Endothelial cell of umbilical vein (primary cell): ENCODE measurements around the gene KMT2C. TPM values are rescaled to one million over a fixed set of nuclear protein-coding genes. Genes with fewer than 3 reads are reported as not detected.

Experiments used
- BruUV-seq: library from RNA; stranded (reverse); fragments of 400-500 nt; replicated peaks from 2 replicates; lab custom pipeline; 2021; lab: Mats Ljungman, UMichigan
- CTCF ChIA-PET: fragments of 300-600, 350-600 bp; sonication (Branson Sonifier 250); formaldehyde crosslinking; loops from one replicate; lab custom pipeline; 2021; ENCODE audit warnings: antibody characterized with exemption, inconsistent platforms; lab: Charles Lee
- POLR2A ChIA-PET: fragments of 300-600, 350-600 bp; sonication (Branson Sonifier 250); formaldehyde crosslinking; loops from one replicate; lab custom pipeline; 2021; ENCODE audit warnings: antibody characterized with exemption, inconsistent platforms; lab: Charles Lee
- DNase-seq: peaks from one replicate; pipeline ENCODE4 v3.0.0-alpha.2; 2011; ENCODE audit warnings: low read depth, low spot score
- FAIRE-seq: peaks from 2 replicates; lab custom pipeline; 2011; peaks lifted over from hg19 to GRCh38; lab: Jason Lieb, UNC
- H2AFZ ChIP-seq: 2 replicates; pipeline ENCODE4 v1.6.0; 2012; ENCODE audit warnings: low read depth, low read length, control low read depth, inconsistent platforms
- H3K27ac ChIP-seq: 2 replicates; pipeline ENCODE4 v1.5.1; 2011; ENCODE audit warnings: low read depth, mild to moderate bottlenecking, control low read depth, low read length, moderate library complexity; ENCODE audit not compliant: insufficient read depth
- H3K27me3 ChIP-seq, 2 experiments: 2 replicates each; pipeline versions ENCODE4 v1.6.0 to v1.6.1; 2011; ENCODE audit warnings: low read length in 2 of 2, mixed read lengths in 1 of 2; ENCODE audit not compliant: control insufficient read depth in 2 of 2, insufficient read depth in 2 of 2
- H3K36me3 ChIP-seq, 2 experiments: 2 replicates in 1 of 2; 3 replicates in 1 of 2; pipeline ENCODE4 v1.5.1; 2011; ENCODE audit warnings: low read length in 2 of 2, mild to moderate bottlenecking in 1 of 2, moderate library complexity in 1 of 2; ENCODE audit not compliant: control insufficient read depth in 2 of 2, insufficient read depth in 2 of 2; ENCODE audit errors: extremely low read depth in 1 of 2
- H3K4me1 ChIP-seq: 3 replicates; pipeline ENCODE4 v1.5.1; 2011; ENCODE audit warnings: mild to moderate bottlenecking, low read length; ENCODE audit not compliant: control insufficient read depth, insufficient read depth; ENCODE audit errors: extremely low read depth
- H3K4me2 ChIP-seq: 2 replicates; pipeline ENCODE4 v1.6.1; 2011; ENCODE audit warnings: low read length, control low read depth, mixed read lengths; ENCODE audit not compliant: insufficient read depth
- H3K4me3 ChIP-seq, 3 experiments: fragments of 200-600 bp in 1 of 3; sonication (generic), shearing (Covaris generic) in 1 of 3; replicated peaks in 1 of 3; 2 replicates each; pipeline ENCODE4 v1.5.1; 2011 to 2016; ENCODE audit warnings: control low read depth in 3 of 3, low read length in 3 of 3, mild to moderate bottlenecking in 2 of 3, inconsistent platforms in 1 of 3, low read depth in 1 of 3, moderate library complexity in 1 of 3; ENCODE audit not compliant: insufficient read depth in 1 of 3
- H3K79me2 ChIP-seq: 2 replicates; pipeline ENCODE4 v1.6.0; 2012; ENCODE audit warnings: low read length, inconsistent platforms; ENCODE audit not compliant: control insufficient read depth, insufficient read depth
- H3K9ac ChIP-seq: replicated peaks from 2 replicates; pipeline ENCODE3; 2011; ENCODE audit warnings: low read length, control low read depth; ENCODE audit not compliant: insufficient read depth; ENCODE audit errors: extremely low read depth
- H3K9me1 ChIP-seq: replicated peaks from 3 replicates; pipeline ENCODE4 v1.6.0; 2011; ENCODE audit warnings: mild to moderate bottlenecking, low read length; ENCODE audit not compliant: control insufficient read depth, insufficient read depth; ENCODE audit errors: extremely low read depth
- H3K9me3 ChIP-seq: replicated peaks from 2 replicates; pipeline ENCODE4 v1.5.1; 2012; ENCODE audit warnings: low read length, inconsistent platforms; ENCODE audit not compliant: control insufficient read depth, insufficient read depth
- H4K20me1 ChIP-seq: replicated peaks from 2 replicates; pipeline ENCODE3; 2011; ENCODE audit warnings: mild to moderate bottlenecking, low read length; ENCODE audit not compliant: control insufficient read depth, insufficient read depth; ENCODE audit errors: extremely low read depth
- EZH2 ChIP-seq: IDR thresholded peaks from 2 replicates; pipeline ENCODE4 v1.6.1; 2012; ENCODE audit warnings: borderline replicate concordance, low read depth, mild to moderate bottlenecking, moderate library complexity, low read length, inconsistent platforms; ENCODE audit not compliant: severe bottlenecking
- FOS ChIP-seq: IDR thresholded peaks from 2 replicates; pipeline ENCODE4 v1.6.1; 2011; ENCODE audit warnings: mild to moderate bottlenecking, low read length, moderate library complexity, borderline replicate concordance; ENCODE audit not compliant: insufficient read depth
- GATA2 ChIP-seq: IDR thresholded peaks from 2 replicates; pipeline ENCODE4 v1.7.0; 2011; ENCODE audit warnings: low read depth, mild to moderate bottlenecking, moderate library complexity, mixed read lengths, low read length; ENCODE audit not compliant: insufficient read length, insufficient read depth
- JUN ChIP-seq: IDR thresholded peaks from 2 replicates; pipeline ENCODE4 v1.6.1; 2011; ENCODE audit warnings: borderline replicate concordance, low read depth; ENCODE audit not compliant: insufficient read length, insufficient read depth
- MAX ChIP-seq: IDR thresholded peaks from 2 replicates; pipeline ENCODE4 v1.6.1; 2011; ENCODE audit not compliant: insufficient read depth, insufficient read length
- MYC ChIP-seq: IDR thresholded peaks from one replicate; pipeline ENCODE4 v1.6.1; 2011; ENCODE audit warnings: mild to moderate bottlenecking, low read depth, low read length
- POLR2A ChIP-seq: IDR thresholded peaks from 2 replicates; pipeline ENCODE4 v1.6.1; 2012; ENCODE audit warnings: low read depth, mild to moderate bottlenecking, control low read depth, low read length
- POLR2AphosphoS5 ChIP-seq: IDR thresholded peaks from 2 replicates; pipeline ENCODE4 v1.6.1; 2012; ENCODE audit warnings: low read depth, mild to moderate bottlenecking, control low read depth, low read length, moderate library complexity; ENCODE audit not compliant: insufficient read depth
- dilution Hi-C: fragments of 300-500 bp; cut with MboI; formaldehyde crosslinking; loops from one replicate; pipeline ENCODE4 v1.15.0; 2019; ENCODE audit warnings: low sequenced_read_pairs; ENCODE audit not compliant: extremely low pct_ligation_motif_present
- intact Hi-C: fragments of 100-400 bp; cut with micrococcal nuclease; formaldehyde crosslinking; loops from one replicate; pipeline ENCODE4 v1.10.0; 2022
- polyA plus RNA-seq, 4 experiments: library from polyadenylated mRNA; depleted of rRNA in 3 of 4; stranded (reverse) in 3 of 4; unstranded in 1 of 4; fragments of >200 nt; gene quantifications; 2 replicates each; pipeline versions ENCODE4 v1.2.1 to v1.2.3, GENCODE V29; 2011 to 2012; ENCODE audit warnings: missing spikeins in 1 of 4
- total RNA-seq: library from RNA; stranded (reverse); gene quantifications from 2 replicates; pipeline ENCODE4 v1.2.3, GENCODE V29; 2021
- TF ChIP-seq, protein P1 (sequence below), 2 donors: IDR thresholded peaks; 1 replicate in 1 of 2; 2 replicates in 1 of 2; pipeline ENCODE4 v1.5.1; 2011; ENCODE audit warnings: low read length in 2 of 2, mild to moderate bottlenecking in 2 of 2, moderate library complexity in 2 of 2, control low read depth in 1 of 2, inconsistent platforms in 1 of 2, low read depth in 1 of 2; ENCODE audit not compliant: insufficient read depth in 1 of 2; ENCODE audit errors: extremely low read depth in 1 of 2

The KMT2C gene
- total and polyA plus RNA-seq, 2 donors (not counting 3 experiments of a cell fraction or from before 2014, with no cell fraction given) = 8.0 to 53.7 TPM

- Histone ChIP-seq H3K27me3 (no peaks in the 10 kb centered on the region), H2AFZ (no peak overlapping the region), H3K4me1 (no peaks in the 10 kb centered on the region), H4K20me1 (no peaks in the 10 kb centered on the region), H3K9me1 (no peaks in the 10 kb centered on the region), H3K9me3 (no peaks in the 10 kb centered on the region), H3K27ac (no peak overlapping the region), H3K4me3 (no peak overlapping the region), H3K9ac (no peak overlapping the region), H3K79me2 (no peaks in the 10 kb centered on the region), H3K4me2 (no peak overlapping the region), H3K36me3 (no peaks in the 10 kb centered on the region)
- FAIRE-seq (no peak), DNase-seq (no peak)
- BruUV-seq = no TSS peak
- dilution Hi-C loops = no loop called here
- POLR2A ChIA-PET = no interaction called here
- intact Hi-C loops = no loop called here
- CTCF ChIA-PET = interaction anchor here (1.6 kb wide), 1 partner anchor 11 kb away, joined by 6 read pairs; no protein-coding TSS in a partner anchor
- TF ChIP-seq EZH2 (no peak), JUN (no peak), MYC (no peak), GATA2 (no peak), MAX (no peak), POLR2AphosphoS5 (no peak), FOS (no peak), POLR2A (no peak)
- TF ChIP-seq, protein P1, sequence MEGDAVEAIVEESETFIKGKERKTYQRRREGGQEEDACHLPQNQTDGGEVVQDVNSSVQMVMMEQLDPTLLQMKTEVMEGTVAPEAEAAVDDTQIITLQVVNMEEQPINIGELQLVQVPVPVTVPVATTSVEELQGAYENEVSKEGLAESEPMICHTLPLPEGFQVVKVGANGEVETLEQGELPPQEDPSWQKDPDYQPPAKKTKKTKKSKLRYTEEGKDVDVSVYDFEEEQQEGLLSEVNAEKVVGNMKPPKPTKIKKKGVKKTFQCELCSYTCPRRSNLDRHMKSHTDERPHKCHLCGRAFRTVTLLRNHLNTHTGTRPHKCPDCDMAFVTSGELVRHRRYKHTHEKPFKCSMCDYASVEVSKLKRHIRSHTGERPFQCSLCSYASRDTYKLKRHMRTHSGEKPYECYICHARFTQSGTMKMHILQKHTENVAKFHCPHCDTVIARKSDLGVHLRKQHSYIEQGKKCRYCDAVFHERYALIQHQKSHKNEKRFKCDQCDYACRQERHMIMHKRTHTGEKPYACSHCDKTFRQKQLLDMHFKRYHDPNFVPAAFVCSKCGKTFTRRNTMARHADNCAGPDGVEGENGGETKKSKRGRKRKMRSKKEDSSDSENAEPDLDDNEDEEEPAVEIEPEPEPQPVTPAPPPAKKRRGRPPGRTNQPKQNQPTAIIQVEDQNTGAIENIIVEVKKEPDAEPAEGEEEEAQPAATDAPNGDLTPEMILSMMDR (IDR thresholded peaks at IDR 0.05; ENCODE audit: extremely low read depth in 1 of 2, insufficient read depth in 1 of 2, low read depth in 1 of 2, low read length in 2 of 2) = no peak
These were observed 345.1 kb downstream of the KMT2C start for GRCh38 chr7:152090747-152091146.
